Measurements from ENCODE around the gene ZNF487. TPM values are rescaled to one million over a fixed set of nuclear protein-coding genes. Genes with fewer than 3 reads are reported as not detected.
A peak's percentile ranks its signal among the peaks of the same experiment; 100 is the strongest.

Gene ZNF487
- total RNA-seq, 4 donors from 2014 or later: 2.9 to 7.2 (median 3.7) TPM

GRCh38 chr10:43401627-43402026 lies 35.3 kb upstream of the ZNF487 start:
- TF ChIP-seq POLR2A (IDR thresholded peaks at IDR 0.05): no peak
- TF ChIP-seq, protein P1, sequence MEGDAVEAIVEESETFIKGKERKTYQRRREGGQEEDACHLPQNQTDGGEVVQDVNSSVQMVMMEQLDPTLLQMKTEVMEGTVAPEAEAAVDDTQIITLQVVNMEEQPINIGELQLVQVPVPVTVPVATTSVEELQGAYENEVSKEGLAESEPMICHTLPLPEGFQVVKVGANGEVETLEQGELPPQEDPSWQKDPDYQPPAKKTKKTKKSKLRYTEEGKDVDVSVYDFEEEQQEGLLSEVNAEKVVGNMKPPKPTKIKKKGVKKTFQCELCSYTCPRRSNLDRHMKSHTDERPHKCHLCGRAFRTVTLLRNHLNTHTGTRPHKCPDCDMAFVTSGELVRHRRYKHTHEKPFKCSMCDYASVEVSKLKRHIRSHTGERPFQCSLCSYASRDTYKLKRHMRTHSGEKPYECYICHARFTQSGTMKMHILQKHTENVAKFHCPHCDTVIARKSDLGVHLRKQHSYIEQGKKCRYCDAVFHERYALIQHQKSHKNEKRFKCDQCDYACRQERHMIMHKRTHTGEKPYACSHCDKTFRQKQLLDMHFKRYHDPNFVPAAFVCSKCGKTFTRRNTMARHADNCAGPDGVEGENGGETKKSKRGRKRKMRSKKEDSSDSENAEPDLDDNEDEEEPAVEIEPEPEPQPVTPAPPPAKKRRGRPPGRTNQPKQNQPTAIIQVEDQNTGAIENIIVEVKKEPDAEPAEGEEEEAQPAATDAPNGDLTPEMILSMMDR (IDR thresholded peaks at IDR 0.05): no peak
- WGBS, 2 donors: 86 to 88% methylated on average over 2 of the region's 2 CpGs
- peak in 1 of 2 donors; percentile 50 for DNase-seq (ENCODE audit: low spot score in 2 of 2)
- intact Hi-C loops (cut with DNase I; ENCODE audit: low total_unique reads): no loop called here
- H3K4me3 ChIP-seq (ENCODE audit: low read depth, poor library complexity, severe bottlenecking): no peak overlapping the region

DNA sequence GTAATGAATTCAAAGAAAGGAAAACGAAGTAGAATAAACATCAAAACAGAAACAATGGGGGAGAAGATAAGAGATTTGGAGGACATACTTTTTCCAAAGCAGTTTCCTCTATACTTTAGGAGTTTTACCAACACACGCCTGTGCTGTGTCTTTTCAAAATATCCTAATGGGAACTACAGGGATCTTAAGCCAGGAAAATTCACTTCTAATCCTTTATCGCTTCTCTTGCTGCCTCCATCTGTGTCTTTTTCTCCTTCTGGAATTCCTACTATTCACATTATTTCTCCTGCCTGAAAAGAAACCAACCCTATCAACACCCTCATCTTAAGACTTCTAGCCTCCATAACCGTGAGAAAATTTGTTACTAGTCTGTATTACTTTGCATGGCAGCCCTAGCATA lies 34.7 kb upstream of the ZNF487 start:
- DNase-seq (ENCODE audit: low spot score in 2 of 2): no peak
- TF ChIP-seq POLR2A (IDR thresholded peaks at IDR 0.05): no peak
- TF ChIP-seq, protein P1 (IDR thresholded peaks at IDR 0.05): no peak
- no peak overlapping the region for H3K4me3 ChIP-seq (ENCODE audit: low read depth, poor library complexity, severe bottlenecking)
- intact Hi-C loops (cut with DNase I; ENCODE audit: low total_unique reads): no loop called here
- 59 to 63% methylated on average over 4 of the region's 4 CpGs for WGBS, 2 donors

DNA sequence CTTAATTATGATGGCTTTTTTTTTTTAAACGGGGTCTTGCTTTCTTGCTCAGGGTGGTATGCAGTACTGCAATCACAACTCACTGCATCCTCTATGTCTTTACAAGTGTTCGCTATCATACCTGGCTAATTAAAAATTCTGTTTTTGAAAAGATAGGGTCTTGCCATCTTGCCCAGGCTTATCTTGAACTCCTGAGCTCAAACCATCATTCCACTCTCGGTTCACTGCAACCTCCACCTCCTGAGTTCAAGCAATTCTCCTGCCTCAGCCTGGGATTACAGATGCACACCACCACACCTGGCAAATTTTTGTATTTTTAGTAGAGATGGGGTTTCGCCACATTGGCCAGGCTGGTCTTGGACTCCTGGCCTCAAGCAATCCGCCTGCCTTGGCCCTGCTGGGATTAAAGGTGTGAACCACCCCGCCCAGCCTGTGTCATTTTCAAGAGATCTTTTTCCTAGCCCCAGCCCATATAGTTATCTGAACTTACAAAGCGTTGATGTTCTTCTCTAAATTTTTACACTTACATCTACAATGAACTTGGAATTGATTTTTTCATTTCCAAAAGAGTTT lies 33.9 kb upstream of the ZNF487 start:
- no peak overlapping the region for H3K4me3 ChIP-seq (ENCODE audit: low read depth, poor library complexity, severe bottlenecking)
- intact Hi-C loops (cut with DNase I; ENCODE audit: low total_unique reads): no loop called here
- WGBS, 2 donors: 71 to 74% methylated on average over 7 of the region's 7 CpGs
- peak in 1 of 2 donors; percentile 23 for DNase-seq (ENCODE audit: low spot score in 2 of 2)
- TF ChIP-seq, protein P1 (IDR thresholded peaks at IDR 0.05): no peak
- TF ChIP-seq POLR2A (IDR thresholded peaks at IDR 0.05): no peak

DNA sequence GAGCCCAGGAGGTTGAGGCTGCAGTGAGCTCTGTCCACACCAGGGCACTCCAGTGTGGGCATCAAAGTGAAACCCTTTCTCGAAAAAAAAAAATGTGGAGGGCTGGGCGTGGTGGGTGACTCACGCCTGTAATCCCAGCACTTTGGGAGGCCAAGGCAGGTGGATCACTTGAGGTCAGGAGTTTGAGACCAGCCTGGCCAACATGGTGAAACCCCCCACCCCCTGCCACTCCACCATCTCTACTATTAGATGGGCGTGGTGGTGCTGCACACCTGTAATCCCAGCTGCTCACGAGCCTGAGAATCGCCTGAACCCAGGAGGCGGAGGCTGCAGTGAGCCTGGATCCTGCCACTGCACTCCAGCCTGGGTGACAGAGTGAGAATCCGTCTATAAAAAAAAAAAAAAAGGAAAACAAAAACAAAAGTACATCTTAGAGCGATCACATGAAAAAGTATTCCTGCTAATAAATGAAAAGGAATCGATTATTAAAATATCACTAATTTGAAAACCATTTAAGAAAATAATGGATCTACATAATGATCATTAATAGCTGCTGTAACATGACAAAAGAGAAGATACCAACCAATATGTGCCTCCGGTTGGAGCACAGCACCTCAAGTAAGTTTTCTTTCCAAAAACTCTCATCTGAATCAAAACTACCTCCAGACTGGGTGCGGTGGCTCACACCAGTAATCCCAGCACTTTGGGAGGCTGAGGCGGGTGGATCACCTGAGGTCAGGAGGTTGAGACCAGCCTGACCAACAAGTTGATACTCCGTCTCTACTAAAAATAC lies 32.8 kb upstream of the ZNF487 start:
- WGBS, 2 donors: 55 to 60% methylated on average over 14 of the region's 14 CpGs
- H3K4me3 ChIP-seq (ENCODE audit: low read depth, poor library complexity, severe bottlenecking): no peak overlapping the region
- DNase-seq (ENCODE audit: low spot score in 2 of 2): peak in 1 of 2 donors; percentile 77
- TF ChIP-seq, protein P1 (IDR thresholded peaks at IDR 0.05): no peak
- TF ChIP-seq POLR2A (IDR thresholded peaks at IDR 0.05): no peak
- intact Hi-C loops (cut with DNase I; ENCODE audit: low total_unique reads): no loop called here

DNA sequence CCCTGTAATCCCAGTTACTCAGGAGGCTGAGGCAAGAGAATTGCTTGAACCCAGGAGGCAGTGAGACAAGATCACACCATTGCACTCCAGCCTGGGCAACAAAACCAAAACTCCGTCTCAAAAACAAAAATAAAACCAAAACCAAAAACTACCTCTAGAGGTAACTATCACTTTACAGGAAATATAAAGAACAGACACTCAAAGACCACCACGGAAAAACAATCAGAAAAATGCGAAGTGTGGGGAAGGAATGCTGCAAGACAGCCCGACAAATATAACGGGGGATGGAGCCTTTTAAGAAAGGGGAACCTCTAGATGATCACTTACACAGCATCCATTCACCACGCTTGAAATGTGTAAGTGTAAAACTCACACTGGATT lies 32.2 kb upstream of the ZNF487 start:
- intact Hi-C loops (cut with DNase I; ENCODE audit: low total_unique reads): no loop called here
- H3K4me3 ChIP-seq (ENCODE audit: low read depth, poor library complexity, severe bottlenecking): no peak overlapping the region
- TF ChIP-seq, protein P1 (IDR thresholded peaks at IDR 0.05): no peak
- TF ChIP-seq POLR2A (IDR thresholded peaks at IDR 0.05): no peak
- 56 to 64% methylated on average over 6 of the region's 6 CpGs for WGBS, 2 donors
- DNase-seq (ENCODE audit: low spot score in 2 of 2): peak in 1 of 2 donors; percentile 45

Data from lower leg skin (tissue), 4 donors.